ENCODE results near the gene CILP2.
A peak's percentile ranks its signal among the peaks of the same experiment; 100 is the strongest.

CILP2 gene

DNA sequence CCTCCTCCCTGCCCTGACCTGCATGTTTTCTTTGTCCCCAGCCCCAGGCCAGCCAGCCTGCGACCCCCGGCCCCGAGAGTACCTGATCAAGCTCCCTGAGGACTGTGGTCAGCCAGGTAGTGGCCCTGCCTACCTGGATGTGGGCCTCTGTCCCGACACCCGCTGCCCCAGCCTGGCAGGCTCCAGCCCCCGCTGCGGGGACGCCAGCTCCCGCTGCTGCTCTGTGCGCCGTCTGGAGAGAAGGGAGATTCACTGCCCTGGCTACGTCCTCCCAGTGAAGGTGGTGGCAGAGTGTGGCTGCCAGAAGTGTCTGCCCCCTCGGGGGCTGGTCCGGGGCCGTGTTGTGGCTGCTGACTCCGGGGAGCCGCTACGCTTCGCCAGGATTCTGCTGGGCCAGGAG, 5.6 kb downstream of the CILP2 start:
- no peak for DNase-seq (ENCODE audit: low read depth in 1 of 2, low spot score in 1 of 2)

GRCh38 chr19:19544257-19544953, 6.3 kb downstream of the CILP2 start:
- DNase-seq (ENCODE audit: low read depth in 1 of 2, low spot score in 1 of 2), result no peak

GRCh38 chr19:19544954-19545591, 7.0 kb downstream of the CILP2 start:
- no peak for DNase-seq (ENCODE audit: low read depth in 1 of 2, low spot score in 1 of 2)

- DNase-seq (ENCODE audit: low read depth in 1 of 2, low spot score in 1 of 2), result no peak
Observed at GRCh38 chr19:19545707-19546106, 7.6 kb downstream of the CILP2 start.

DNA sequence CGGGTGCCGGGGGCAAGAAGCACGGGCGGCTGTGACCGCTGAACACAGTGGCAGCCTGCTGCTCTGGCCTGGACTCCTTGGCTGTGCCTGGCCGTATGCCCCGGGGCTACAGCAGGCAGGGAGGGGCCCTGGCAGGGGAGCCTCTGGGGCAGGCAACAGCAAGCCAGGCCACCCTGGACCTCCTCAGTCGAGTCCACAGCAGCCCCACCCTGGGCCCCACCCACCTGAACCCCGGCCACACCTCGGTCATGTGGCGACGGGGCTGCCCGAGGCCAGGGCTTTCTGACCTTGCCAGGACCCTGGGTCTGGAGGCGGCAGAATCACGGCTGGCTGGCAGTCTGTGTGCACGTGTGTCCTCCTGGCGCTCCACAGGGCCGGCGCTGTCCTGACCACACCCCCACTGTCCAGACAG, 8.7 kb downstream of the CILP2 start:
- DNase-seq (ENCODE audit: low read depth in 1 of 2, low spot score in 1 of 2), result no peak

- DNase-seq (ENCODE audit: low read depth in 1 of 2, low spot score in 1 of 2), result no peak
Observed at GRCh38 chr19:19547674-19548336, 9.7 kb downstream of the CILP2 start.

DNA sequence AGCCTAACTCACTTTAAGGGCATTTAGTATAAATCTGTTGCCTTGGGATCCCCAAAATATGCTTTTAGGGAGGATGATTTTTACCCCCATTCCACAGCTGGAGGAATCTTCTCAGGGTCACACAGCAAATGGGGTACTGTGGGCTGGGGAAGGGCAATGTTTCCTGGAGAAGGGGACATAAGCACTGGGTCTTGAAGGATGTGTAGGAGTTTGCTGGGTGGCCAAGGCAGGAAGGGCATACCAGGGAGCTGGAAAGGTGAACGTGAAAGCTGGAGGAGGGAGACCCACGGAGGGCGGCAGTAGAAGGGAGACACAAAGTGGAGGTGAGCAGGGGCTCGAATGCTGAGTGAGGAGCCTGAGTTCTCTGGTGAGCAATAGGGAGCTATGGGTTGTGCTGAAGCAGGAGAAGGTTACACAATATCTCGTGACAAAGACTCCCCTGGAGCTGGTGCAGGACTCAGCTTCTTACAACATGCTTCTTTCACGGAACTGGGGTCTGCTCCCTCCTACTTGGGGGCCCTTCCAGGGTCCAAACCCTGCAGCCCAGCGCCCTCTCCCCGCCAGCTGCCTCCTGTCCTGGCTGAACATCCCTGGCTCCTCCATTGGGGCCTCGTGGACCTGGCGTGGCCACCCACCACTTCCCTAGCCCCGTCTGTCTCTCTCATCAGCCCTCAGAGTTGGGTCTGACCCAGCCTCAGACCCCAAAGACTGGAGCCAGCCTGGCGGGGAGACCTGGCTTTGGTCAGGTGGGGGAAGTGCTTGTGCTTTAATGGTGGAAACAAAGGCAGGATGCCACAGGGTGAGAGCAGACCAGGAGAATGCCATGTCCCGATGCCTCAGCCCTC, 11.1 kb downstream of the CILP2 start:
- DNase-seq (ENCODE audit: low read depth in 1 of 2, low spot score in 1 of 2), result no peak

- no peak for DNase-seq (ENCODE audit: low read depth in 1 of 2, low spot score in 1 of 2)
Observed at GRCh38 chr19:19549804-19550464, 11.9 kb downstream of the CILP2 start.

DNA sequence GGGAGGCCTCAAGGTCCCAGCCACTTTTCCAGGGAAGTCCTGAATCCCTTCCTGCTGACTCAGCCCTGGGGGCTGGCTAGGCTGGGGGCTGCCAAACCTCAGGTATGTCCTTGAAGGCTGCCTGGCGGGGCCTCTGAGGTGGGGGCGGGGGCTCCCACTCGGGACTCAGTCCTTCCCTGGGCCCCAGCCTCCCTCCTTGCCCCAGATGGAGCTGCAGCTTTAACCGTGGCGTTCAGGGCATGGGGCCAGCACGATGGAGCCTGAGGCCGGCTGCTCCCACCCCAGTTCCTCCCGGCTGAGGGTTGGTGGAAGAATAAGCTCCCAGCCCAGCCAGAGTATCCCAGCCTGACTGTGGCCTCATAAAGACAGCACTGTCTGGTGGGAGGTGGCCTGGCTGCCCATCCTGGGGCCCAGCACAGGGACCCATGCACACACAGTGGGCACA, 12.4 kb downstream of the CILP2 start:
- no peak for DNase-seq (ENCODE audit: low read depth in 1 of 2, low spot score in 1 of 2)

DNA sequence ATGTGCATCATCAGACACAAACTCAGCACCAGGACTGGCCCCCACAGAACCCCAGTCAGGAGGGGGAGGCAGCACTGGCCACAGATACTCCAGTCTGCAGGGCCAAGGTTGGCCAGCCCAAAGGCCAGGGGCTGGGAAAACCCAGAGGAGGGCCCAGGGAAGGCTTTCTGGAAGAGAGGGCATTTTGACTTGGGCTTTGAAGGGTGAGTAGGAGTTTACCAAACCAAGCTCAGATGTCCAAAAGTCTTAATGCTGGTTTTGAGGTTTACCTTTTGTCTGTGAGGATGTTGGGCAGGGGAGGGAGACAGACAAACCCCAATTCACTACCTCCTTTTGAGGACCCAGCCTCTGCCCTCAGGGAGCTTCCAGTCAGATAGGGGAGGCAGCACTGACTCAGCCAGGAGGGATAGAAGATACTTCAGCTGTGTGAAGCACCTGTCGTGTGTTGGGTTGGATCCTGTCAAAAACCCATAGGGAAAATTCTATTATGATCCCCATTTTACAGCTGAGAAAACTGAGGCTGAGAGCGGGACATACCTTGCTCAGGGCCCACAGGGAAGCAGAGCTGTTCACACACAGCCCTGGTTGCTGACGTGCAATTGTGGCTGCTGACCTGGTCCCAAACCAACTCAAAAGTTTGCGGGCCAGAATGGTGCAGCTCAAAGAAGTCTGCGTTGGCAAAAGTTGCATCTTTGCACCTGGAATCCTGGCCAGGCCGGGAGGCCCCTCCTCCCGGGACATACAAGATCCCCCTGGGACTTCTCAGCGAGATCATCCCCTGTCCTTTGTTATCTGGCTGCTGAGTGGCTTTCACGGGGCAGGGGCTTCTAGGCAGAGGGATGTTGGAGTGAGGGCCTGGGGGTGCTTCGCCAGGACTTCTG, 13.1 kb downstream of the CILP2 start:
- no peak for DNase-seq (ENCODE audit: low read depth in 1 of 2, low spot score in 1 of 2)

DNA sequence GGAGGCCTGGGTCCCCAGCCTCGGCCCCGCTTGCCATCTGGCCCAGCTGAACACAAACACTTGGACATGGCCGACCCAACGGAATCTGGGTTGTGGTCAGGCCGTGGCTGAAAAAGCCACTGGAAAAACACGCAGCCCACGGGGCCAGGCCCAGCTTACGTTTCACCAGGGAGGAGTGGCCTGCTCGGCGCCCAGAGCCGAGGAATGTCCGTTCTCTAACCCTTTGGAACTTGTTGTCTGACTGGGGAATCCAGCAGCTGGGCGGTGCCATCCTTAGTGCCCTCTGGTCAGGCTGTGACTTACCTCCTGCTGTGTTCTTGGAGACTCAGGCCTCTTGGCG, 13.8 kb downstream of the CILP2 start:
- no peak for DNase-seq (ENCODE audit: low read depth in 1 of 2, low spot score in 1 of 2)

DNA sequence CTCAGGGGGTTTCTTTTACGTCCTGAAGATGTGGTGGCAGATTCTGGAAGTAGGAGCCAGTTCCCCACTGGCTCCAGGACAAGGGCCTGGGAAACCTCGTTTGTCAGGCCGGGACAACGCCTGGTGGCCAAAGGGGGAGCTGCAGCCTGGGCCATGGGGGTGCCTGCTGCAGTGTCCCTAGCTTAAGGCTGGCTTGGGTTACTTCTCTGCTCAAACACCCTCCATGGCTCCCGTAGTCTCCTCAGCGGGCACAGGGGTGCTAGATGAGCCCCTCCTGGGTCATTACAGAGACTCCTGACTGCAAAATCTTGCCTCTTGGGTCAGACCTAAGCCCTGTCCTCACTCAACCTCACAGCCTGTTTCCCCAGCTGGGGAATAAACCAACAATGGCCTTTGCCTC, 14.7 kb downstream of the CILP2 start:
- no peak for DNase-seq (ENCODE audit: low read depth in 1 of 2, low spot score in 1 of 2)

DNA sequence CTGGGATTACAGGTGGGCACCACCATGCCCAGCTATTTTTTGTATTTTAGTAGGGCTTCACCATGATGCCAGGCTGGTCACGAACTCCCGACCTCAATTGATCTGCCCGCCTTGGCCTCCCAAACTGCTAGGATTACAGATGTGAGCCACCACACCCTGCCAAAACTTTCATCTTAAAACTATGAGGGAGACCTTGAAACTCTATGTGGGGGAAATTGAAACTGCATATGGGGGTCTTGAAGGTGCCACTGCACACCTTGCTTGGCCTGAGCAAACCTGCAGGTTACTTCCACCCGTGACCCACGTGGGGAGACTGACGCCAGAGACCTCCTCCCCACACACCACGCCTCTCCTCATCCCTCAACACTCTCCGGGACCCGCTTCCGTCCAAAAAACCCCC, 15.6 kb downstream of the CILP2 start:
- DNase-seq (ENCODE audit: low read depth in 1 of 2, low spot score in 1 of 2), result no peak

DNA sequence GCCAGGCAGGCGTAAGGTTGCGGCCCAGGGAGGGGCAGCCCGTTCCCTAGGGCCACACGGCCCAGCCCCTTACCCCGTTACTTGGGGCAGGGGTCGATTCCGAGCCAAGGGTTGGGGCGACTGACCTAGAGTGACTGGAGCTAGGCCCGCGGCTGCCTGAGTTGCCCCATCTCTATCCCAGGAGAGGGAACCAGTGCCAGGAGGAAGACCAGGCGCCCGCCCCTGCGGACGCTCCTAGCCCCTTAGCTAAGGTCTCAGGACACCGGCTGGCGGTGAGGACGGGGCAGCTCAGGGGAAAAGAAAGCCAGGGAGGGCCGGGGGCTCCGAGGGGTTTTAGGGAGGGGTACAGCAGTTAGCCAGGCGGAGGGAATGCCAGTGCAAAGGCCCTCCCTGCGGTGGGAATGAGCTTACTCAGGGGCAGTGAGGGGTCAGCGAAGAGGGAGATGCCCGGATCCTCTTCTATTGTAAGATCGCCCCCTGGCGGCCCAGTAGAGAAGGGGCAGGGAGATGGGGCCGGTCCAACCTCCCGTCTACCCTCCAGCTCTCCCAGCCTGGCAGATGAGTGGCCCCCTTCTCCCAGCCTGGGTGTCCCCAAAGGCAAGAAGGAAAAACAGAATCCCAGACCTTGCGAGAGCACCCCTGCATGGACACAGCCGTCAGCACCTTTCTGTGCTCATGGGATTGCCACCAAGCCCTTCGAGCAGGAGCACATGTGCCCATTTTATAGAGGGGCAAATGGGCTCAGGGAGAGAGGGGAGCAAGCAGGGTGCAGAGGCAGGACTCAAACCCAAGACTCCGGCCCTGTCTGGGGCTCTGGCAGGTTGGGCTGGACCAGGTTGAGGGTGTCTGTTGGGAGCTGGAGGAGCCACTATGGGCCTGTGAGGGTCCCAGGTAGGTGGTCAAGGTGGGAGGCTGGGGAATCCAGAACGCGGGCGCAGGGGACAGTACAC, 16.3 kb downstream of the CILP2 start:
- peak; percentile 49 to 50 for DNase-seq (ENCODE audit: low read depth in 1 of 2, low spot score in 1 of 2)

GRCh38 chr19:19558055-19558454, 20.0 kb downstream of the CILP2 start:
- no peak for DNase-seq (ENCODE audit: low read depth in 1 of 2, low spot score in 1 of 2)

- DNase-seq (ENCODE audit: low read depth in 1 of 2, low spot score in 1 of 2), result no peak
Observed at GRCh38 chr19:19558636-19559035, 20.6 kb downstream of the CILP2 start.

DNA sequence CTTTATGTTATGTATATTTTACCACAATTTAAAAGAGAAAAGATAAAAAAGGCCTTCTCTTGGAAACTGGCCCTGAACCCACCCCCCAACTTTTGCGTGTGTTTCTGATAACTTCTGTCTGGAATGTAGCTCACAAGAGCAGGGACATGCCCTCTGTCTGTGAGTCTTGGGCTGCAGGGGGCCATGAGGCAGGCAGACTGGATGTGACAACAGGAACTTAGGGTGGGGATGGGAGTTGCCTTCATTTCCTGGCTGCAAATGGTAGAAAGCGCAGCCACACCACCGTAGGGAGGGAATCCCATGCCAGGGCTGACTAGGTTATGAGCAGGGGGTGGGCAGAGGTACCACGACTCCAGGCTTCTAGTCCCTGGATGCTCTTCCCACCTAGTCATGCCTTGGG, 21.9 kb downstream of the CILP2 start:
- DNase-seq (ENCODE audit: low read depth in 1 of 2, low spot score in 1 of 2), result no peak

DNA sequence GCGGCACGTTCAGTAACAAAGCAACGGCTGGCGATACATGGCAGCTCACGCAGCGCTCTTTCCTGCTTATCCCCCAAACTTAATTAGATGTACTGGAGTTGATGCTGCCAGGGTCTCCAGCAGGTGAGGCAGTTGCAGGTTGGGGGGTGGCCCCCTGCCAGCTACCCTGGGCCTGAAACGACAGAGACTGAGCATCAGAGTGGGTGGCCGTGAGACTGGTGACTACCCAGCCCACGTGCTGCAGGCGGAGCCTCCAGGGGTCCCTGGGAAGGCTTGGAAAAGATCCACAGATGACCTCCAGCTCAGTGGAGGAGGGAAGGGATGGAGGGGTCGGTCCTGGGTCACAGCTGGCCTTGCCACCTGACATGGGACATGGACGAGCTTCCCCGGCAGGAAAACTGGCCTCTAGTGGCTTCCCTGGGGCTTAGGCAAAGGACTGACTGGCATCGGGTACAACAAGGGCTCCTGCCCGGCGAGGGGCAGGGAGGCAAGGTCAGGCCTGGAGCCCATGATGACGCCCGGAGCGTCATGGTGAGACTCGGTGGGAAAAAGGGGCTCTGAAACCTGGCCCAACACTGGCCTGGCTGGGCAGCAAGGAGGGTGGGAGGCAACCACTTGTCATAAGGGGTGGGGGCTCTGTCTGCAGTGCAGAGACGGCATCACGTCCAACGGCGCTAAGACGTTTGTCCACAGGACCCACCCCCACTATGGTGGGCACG, 24.0 kb downstream of the CILP2 start:
- DNase-seq (ENCODE audit: low read depth in 1 of 2, low spot score in 1 of 2), result no peak
